NCI-H128 (cell line): ENCODE results near the gene ALLC.

Experiments
- DNase-seq: peaks from one replicate; lab custom pipeline; 2025; ENCODE audit not compliant: unreplicated experiment; lab: John Stamatoyannopoulos, UW

ALLC gene

DNA sequence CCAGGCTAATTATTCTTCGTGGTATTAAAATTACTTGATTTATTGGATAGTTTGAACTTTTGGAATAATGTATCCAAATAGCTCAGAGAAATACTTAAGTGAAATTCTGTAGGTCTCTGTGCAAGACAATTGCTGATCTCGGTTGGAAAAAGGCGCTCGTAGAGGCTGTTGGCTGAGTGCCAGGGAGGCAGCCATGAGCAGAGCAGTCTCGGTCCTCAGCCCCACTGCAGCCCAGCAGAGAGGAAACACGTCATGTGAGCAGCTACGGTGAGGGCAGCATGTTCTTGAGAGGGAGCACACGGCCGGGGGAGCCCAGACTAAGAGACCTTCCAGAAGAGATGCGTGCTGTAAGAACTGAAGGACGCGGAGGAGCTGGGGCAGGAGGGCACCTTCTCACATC lies 87.9 kb downstream of the ALLC start:
- DNase-seq, result no peak

DNA sequence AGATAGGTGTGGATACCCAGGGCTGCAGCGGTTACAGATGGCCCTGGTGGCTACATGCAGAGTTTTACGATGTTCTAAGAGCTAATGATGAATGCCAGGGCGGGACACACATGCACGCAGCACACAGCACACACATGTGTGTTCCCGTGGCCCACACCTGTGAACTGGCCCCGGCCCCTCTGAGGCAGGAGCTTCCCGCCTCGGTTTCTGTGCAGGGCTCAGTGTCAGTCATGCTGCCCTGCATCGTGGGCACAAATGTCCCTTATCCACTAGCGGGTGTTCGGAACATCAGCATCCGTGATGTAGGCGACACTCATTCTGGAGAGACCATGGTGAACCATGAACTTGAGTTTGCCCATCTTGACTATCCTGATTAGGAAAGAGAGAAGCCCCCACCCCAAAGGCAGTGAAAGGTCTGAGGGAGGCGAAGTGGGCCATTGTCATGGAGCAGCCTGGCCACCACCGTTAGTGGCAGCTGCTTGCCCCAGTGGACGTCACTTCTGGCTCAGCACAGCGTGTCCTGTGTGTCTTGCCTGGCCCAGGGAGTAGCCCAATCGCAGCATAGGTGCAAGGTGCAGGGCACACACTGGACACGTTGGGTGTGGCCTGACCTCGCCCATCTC lies 89.1 kb downstream of the ALLC start:
- no peak for DNase-seq

DNA sequence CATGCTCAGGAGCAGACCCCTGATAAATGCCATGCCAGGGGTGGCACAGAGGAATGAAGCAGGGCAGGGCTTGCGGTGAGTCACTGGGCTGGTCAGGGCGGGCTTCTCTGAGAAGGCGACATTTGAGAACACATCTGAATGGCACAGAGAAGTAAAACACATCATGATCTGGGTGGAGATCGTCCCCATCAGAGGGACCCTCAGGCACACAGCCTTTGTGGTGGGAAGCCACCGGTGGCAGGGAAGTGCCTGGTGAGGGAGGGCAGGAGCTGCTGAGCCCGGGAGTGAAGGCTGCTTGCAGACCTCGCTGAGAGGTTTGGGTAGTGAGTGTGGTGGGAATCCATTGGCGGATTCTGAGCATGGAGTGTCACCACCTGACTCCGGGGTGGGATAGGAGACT lies 89.8 kb downstream of the ALLC start:
- no peak for DNase-seq

DNA sequence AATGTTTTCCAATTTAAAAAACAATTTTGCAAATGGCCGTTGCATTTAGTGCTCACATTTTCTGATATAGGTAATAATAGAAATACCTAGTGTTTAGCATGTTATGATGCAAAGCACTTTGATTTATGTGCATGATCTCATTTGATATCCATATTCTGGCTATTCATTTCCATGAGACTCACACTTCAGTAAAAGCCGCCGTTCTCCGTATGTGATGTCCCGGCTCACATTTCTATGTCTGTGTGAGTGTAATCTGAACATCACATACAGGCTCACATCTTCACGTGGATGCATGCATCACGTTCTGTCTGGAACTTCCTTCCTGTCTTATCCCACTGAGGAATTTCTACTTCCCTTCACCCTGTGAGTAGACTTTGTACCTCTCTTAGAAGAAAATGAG lies 91.2 kb downstream of the ALLC start:
- DNase-seq, result no peak

DNA sequence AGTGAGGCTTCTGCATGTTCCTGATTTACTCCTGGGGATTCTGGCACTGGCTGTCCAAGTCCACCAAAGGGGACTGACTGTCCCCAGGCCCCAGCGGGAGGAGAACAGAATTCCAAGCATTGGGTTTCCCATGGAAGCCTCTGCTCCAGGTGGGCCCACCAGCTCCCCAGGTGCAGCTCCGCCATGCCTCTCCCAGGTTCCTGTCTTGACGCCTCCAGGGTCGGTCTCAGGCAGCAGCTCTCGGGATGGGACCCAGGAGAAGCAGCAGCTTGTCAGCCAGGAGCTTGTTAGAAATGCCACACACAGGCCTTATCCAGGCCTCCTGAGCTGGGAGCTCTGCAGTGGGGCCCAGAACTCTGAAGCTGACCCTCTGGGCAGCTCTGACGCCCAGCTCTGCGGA lies 93.3 kb downstream of the ALLC start:
- DNase-seq, result no peak

DNA sequence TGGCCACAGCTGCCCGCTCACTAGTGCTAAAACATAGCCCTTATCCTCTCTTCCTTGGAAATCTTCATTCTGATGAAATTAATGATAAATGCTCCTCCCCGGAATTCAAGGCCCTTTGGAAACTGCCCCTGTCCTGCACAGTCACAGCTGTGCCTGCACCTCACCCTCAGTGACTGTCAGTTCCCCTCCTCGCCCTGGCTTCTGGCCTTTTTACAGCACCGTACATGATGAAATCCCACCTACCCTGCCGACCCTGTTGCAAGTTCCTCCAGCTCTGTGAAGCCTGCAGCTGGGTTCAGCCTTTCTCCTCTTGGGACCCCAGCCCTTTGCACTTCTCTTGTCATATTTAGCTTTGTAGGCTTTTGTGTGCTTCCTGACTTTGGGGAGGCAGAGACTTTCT lies 93.8 kb downstream of the ALLC start:
- DNase-seq, result no peak
